Activated T-cell treated with anti-CD3 and anti-CD28 coated beads for 24 hours (primary cell): ENCODE measurements around the gene TEX35.
"Not testable (repeated sequence)": the region's sequence is repeated elsewhere in the genome, so short reads cannot be mapped to it uniquely, and the experiment has no call there.

Experiments
- DNase-seq: peaks from one replicate; pipeline ENCODE4 v3.0.0-alpha.2; 2020; ENCODE audit warnings: low read depth

Gene TEX35

GRCh38 chr1:178541829-178542553, 29.1 kb downstream of the TEX35 start:
- peak; percentile 33 for DNase-seq

GRCh38 chr1:178542554-178543289, 29.8 kb downstream of the TEX35 start:
- peak; percentile 79 for DNase-seq

- no peak for DNase-seq
These were observed 30.3 kb downstream of the TEX35 start for GRCh38 chr1:178543290-178543607.

GRCh38 chr1:178544531-178544930, 31.6 kb downstream of the TEX35 start:
- no peak for DNase-seq

- no peak for DNase-seq
These were observed 35.2 kb downstream of the TEX35 start for GRCh38 chr1:178548108-178548507.

- no peak for DNase-seq
These were observed 38.4 kb downstream of the TEX35 start for GRCh38 chr1:178551307-178551706.

- no peak for DNase-seq
These were observed 39.0 kb downstream of the TEX35 start for GRCh38 chr1:178551940-178552339.

GRCh38 chr1:178552856-178553255, 39.9 kb downstream of the TEX35 start:
- no peak for DNase-seq

- not testable (repeated sequence) for DNase-seq
These were observed 41.4 kb downstream of the TEX35 start for GRCh38 chr1:178554351-178554750.

- not testable (repeated sequence) for DNase-seq
These were observed 42.7 kb downstream of the TEX35 start for GRCh38 chr1:178555613-178556012.

- not testable (repeated sequence) for DNase-seq
These were observed 45.9 kb downstream of the TEX35 start for GRCh38 chr1:178558816-178559215.

- no peak for DNase-seq
These were observed 48.0 kb downstream of the TEX35 start for GRCh38 chr1:178560871-178561376.

GRCh38 chr1:178563099-178563820, 50.4 kb downstream of the TEX35 start:
- DNase-seq: no peak

GRCh38 chr1:178564086-178564782, 51.3 kb downstream of the TEX35 start:
- DNase-seq: no peak

GRCh38 chr1:178564783-178565180, 51.9 kb downstream of the TEX35 start:
- DNase-seq: no peak

- no peak for DNase-seq
These were observed 52.7 kb downstream of the TEX35 start for GRCh38 chr1:178565586-178565985.

GRCh38 chr1:178566187-178566586, 53.3 kb downstream of the TEX35 start:
- DNase-seq: no peak

GRCh38 chr1:178571807-178572206, 58.9 kb downstream of the TEX35 start:
- DNase-seq: no peak
